LNCaP clone FGC (cell line): Measurements from ENCODE around the gene NRGN.
A peak's percentile ranks its signal among the peaks of the same experiment; 100 is the strongest.

Experiments
- DNase-seq: peaks from one replicate; pipeline ENCODE4 v3.0.0-alpha.2; 2011; ENCODE audit warnings: low read depth
- H3K4me3 ChIP-seq: 2 replicates; pipeline ENCODE4 v1.5.1; 2011; ENCODE audit warnings: mild to moderate bottlenecking, low read depth, low read length, control low read depth
- TF ChIP-seq, protein P1 (sequence below): IDR thresholded peaks from 2 replicates; pipeline ENCODE4 v1.5.1; 2012; ENCODE audit warnings: mild to moderate bottlenecking; ENCODE audit not compliant: control insufficient read depth, insufficient read depth; ENCODE audit errors: extremely low read depth

NRGN gene

DNA sequence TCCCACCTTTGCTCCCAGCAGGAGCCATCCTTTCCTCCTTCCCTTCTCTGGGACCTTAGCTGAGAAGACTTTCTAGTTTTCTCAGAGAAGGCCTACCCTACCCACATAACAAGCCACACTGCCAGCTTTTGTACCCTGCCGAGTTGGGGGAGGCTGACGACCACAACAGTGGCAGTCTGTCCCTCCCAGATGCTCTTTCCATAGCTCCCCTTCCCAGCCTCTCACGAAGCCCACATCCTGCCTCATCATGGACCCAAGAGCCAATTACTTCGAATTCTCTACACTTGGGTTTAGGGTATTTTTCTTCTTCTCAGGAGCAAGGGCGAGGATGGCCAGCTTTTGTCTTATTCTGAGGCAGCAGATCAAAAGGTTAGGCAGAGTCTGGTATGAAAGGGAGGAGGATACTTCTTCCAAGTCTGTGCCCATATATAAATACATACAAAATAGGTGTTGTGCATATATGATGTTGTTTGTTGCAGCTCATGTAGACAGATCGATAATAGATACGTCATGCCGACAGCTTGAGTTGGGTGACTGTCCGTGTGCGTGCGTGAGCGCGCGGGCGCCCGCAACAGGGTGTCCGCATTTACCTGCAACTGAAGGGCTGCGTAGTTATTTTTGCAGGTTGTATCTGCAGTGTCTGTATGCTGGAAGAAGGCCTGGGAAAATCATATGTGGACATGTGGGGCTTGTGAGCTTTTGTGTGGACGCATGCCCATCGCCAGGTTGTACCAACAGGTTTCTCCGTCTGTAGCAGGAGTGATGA lies 846 bp upstream of the NRGN start:
- peak overlapping the region; percentile 57 for H3K4me3 ChIP-seq
- TF ChIP-seq, protein P1, sequence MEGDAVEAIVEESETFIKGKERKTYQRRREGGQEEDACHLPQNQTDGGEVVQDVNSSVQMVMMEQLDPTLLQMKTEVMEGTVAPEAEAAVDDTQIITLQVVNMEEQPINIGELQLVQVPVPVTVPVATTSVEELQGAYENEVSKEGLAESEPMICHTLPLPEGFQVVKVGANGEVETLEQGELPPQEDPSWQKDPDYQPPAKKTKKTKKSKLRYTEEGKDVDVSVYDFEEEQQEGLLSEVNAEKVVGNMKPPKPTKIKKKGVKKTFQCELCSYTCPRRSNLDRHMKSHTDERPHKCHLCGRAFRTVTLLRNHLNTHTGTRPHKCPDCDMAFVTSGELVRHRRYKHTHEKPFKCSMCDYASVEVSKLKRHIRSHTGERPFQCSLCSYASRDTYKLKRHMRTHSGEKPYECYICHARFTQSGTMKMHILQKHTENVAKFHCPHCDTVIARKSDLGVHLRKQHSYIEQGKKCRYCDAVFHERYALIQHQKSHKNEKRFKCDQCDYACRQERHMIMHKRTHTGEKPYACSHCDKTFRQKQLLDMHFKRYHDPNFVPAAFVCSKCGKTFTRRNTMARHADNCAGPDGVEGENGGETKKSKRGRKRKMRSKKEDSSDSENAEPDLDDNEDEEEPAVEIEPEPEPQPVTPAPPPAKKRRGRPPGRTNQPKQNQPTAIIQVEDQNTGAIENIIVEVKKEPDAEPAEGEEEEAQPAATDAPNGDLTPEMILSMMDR = no peak

DNA sequence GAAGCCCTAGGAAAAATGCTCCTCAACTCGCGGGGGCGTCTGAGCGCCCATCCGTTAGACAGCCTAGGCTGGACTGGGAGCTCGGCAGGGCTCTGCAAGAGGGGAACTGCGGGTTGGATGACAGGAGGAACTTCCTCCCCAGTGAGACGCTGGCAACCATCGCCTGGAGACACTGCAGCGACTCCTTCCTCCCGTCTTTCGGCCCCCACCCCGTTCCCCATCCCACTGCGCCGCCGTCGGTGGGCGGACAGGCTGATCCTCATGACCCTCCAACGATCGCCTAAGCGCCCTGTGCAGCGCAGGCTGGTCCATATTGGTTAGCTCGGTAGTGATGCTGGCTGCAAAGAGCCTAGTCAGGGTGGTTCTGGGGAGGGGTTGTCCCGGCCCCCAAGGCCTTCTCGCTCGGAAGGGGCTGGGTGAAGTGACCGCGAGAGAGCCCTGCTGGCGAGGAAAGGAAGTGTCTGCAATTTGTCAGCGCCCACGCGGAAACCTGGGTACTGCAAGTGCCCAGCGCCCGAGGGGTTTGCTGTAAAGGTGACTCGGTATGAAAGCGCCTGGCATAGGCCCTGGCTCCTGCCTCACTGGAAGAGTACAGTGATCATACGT lies 638 bp downstream of the NRGN start:
- TF ChIP-seq, protein P1 = no peak
- DNase-seq = no peak
- H3K4me3 ChIP-seq = peak overlapping the region; percentile 57

More for the DNA sequence above, 846 bp upstream of the NRGN start:
- DNase-seq = no peak

DNA sequence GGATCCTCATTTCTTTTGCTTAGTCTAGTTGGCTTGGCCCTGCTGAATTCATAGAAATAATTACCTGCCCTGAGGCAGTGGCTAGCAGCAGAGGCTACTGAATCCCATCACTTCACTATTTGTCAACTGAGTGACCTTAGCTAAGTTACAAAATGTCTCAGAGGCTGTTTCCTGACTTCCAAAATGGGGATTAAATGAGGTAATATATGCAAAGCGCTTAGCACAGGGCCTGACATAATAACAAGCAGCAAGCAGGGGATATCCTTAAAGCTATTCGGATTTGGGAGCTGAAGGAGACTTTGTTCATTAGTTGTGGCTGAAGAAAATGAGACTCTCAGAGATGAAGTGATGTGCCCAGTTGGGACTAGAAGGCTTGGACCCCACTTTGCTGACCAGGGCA lies 2.8 kb downstream of the NRGN start:
- no peak overlapping the region for H3K4me3 ChIP-seq
- DNase-seq = no peak
- TF ChIP-seq, protein P1 = no peak

DNA sequence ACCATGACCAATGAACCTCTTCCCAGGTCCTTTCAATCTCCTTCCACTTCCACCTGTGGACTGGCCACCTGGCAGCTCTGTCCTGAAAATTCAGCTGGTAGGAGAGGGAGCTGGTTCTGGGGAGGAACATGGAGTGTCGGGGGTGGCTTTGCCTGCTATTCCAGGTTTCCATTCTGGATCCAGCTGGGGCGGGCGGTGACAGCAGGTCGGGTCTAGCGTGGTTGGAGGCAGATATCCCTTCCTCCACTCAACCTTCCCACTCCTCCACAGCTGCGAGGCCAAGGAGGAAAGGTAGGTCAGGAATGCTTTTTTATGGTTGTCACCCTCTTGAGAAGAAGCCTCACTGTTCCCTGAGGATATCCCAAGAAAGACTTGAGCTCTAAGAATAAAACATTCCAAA lies 3.3 kb downstream of the NRGN start:
- TF ChIP-seq, protein P1 = no peak
- no peak for DNase-seq
- H3K4me3 ChIP-seq = no peak overlapping the region

GRCh38 chr11:124745270-124745834 lies 5.6 kb downstream of the NRGN start:
- TF ChIP-seq, protein P1 = no peak
- peak overlapping the region; percentile 68; the same call in 1 of the 2 replicates for H3K4me3 ChIP-seq
- DNase-seq = no peak

DNA sequence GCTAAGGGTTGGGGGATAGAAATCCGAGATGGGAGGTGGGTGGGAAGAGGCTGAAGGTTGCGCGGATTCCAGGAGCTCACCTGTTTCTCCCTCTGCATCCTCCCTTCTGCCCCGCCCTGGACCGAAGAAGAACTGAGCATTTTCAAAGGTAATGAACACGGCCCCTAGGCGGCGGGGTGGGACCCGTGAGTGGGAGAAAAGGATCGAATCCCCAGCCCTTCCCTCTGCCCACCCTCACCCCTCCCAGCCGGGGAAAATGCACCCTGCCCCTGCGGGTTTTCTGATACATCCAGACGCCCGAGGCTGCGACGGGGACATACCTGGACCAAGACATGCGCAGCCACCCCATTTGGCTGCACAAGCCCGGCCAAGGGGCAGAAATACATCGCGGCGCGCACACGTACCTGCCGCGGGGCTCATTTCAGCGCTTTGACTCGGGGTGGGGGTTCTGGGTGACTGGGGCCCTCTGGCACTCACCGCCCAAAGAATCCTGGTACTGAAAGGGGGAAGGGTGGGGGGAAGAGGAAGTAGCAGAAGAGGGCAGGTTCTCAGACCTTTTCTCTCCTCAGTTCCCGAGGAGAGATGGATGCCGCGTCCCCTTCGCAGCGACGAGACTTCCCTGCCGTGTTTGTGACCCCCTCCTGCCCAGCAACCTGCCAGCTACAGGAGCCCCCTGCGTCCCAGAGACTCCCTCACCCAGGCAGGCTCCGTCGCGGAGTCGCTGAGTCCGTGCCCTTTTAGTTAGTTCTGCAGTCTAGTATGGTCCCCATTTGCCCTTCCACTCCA lies 6.3 kb downstream of the NRGN start:
- peak overlapping the region; percentile 68 for H3K4me3 ChIP-seq
- DNase-seq = no peak
- TF ChIP-seq, protein P1 = peak; percentile 40; the same call in 1 of the 2 replicates
